ENCODE measurements around the gene NR0B2.

GRCh38 chr1:26921126-26921539, 7.4 kb upstream of the NR0B2 start:
- TF ChIP-seq CTCF (conservative IDR thresholded peaks at IDR 0.05), result no peak
- TF ChIP-seq ZFX (IDR thresholded peaks at IDR 0.05), result no peak
